SW480 (cell line): Measurements from ENCODE around the gene HADHB.
"Not testable (repeated sequence)": the region's sequence is repeated elsewhere in the genome, so short reads cannot be mapped to it uniquely, and the experiment has no call there.

ENCODE experiments used
- DNase-seq: peaks from one replicate; pipeline ENCODE4 v3.0.0-alpha.2; 2016; ENCODE audit warnings: low spot score

HADHB gene

GRCh38 chr2:26329083-26329482, 84.3 kb downstream of the HADHB start:
- not testable (repeated sequence) for DNase-seq

- peak; percentile 85 for DNase-seq
These were observed 85.4 kb downstream of the HADHB start for GRCh38 chr2:26330114-26330549.

GRCh38 chr2:26330604-26331003, 85.9 kb downstream of the HADHB start:
- DNase-seq, result no peak

DNA sequence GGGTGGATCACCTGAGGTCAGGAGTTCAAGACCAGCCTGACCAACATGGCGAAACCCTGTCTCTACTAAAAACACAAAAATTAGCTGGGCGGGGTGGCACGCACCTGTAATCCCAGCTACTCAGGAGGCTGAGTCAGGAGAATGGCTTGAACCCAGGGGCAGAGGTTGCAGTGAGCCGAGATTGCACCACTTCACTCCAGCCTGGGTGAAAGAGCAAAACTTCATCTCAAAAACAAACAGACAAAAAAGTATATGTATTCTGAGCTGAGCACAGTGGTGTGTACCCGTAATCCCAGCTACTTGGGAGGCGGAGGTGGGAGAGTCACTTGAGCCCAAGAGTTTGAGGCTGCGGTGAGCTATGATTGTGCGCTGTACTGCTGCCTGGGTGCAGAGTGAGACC, 86.6 kb downstream of the HADHB start:
- DNase-seq, result not testable (repeated sequence)

GRCh38 chr2:26333293-26333692, 88.6 kb downstream of the HADHB start:
- DNase-seq, result peak; percentile 30

DNA sequence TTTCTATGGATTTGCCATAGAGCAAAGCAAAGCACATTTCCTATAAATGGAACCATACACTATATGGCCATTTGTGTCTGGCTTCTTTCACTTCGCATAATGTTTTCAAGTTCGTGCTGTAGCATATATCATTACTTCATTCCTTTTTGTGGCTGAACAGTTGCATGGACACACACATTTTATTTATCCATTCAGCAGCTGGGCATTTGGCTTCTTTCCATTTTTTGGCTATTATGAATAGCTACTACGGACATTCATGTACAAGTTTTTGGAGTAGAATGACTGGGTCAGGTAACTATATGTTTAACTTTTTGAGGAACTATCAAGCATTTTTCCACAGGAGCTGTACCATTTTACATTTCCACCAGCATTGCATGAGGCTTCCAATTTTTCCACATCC, 90.5 kb downstream of the HADHB start:
- DNase-seq, result no peak

DNA sequence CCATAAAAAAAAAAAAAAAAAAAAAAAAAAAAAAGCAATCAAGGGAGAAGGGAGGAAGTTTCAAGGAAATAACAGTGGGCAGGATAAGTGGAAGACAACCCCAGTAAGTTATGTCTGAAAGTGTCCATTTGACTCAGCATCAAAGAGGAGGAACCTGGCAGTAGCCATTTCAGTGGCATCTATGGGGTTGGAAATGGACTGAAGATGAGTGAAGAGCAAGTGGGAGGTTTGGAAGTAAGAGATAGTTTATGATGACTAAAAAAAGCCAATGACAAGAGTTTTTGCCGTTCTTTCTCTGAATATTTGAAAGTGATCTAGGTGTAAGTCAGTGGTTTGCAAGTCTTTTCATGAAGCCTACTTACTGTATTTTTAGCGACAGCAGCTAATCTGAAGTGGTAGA, 92.0 kb downstream of the HADHB start:
- no peak for DNase-seq

DNA sequence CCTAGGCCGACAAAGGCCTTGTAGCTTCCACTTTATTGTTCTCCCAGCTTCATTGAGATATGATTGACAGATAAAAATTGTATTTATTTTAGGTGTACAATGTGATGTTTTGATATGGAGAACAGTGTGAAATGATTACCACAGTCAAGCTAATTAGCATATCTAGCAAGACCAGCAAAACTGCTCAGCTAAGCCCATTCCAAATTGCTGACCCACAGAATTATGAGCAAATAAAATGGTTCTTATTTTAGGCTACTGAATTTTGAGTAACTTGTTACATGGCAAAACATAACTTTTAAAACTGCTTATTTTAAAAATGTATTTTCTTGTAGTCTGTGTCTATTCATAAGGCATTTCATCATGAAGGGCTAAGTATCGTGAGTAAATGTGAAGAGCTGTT, 92.6 kb downstream of the HADHB start:
- no peak for DNase-seq
